ENCODE results near the gene CACNA1I. TPM values are rescaled to one million over a fixed set of nuclear protein-coding genes. Genes with fewer than 3 reads are reported as not detected.

CACNA1I gene
- total RNA-seq, 1 donor from 2014 or later, result 0.10 TPM

- DNase-seq (ENCODE audit: low read depth), result no peak
Observed at GRCh38 chr22:39597236-39597869, 26.8 kb downstream of the CACNA1I start.

GRCh38 chr22:39598017-39598965, 27.7 kb downstream of the CACNA1I start:
- DNase-seq (ENCODE audit: low read depth), result no peak

GRCh38 chr22:39600491-39601179, 30.1 kb downstream of the CACNA1I start:
- DNase-seq (ENCODE audit: low read depth), result no peak

- no peak for DNase-seq (ENCODE audit: low read depth)
Observed at GRCh38 chr22:39601180-39601535, 30.6 kb downstream of the CACNA1I start.

- no peak for DNase-seq (ENCODE audit: low read depth)
Observed at GRCh38 chr22:39603345-39603744, 32.8 kb downstream of the CACNA1I start.

GRCh38 chr22:39610246-39610645, 39.7 kb downstream of the CACNA1I start:
- DNase-seq (ENCODE audit: low read depth), result no peak

GRCh38 chr22:39610766-39611165, 40.2 kb downstream of the CACNA1I start:
- DNase-seq (ENCODE audit: low read depth), result no peak

- DNase-seq (ENCODE audit: low read depth), result no peak
Observed at GRCh38 chr22:39611360-39611759, 40.8 kb downstream of the CACNA1I start.

GRCh38 chr22:39612811-39613548, 42.4 kb downstream of the CACNA1I start:
- DNase-seq (ENCODE audit: low read depth), result no peak

GRCh38 chr22:39613549-39613921, 43.0 kb downstream of the CACNA1I start:
- DNase-seq (ENCODE audit: low read depth), result no peak

- no peak for DNase-seq (ENCODE audit: low read depth)
Observed at GRCh38 chr22:39614442-39614841, 43.9 kb downstream of the CACNA1I start.

- DNase-seq (ENCODE audit: low read depth), result no peak
Observed at GRCh38 chr22:39616051-39616450, 45.5 kb downstream of the CACNA1I start.

GRCh38 chr22:39616781-39617180, 46.2 kb downstream of the CACNA1I start:
- DNase-seq (ENCODE audit: low read depth), result no peak

- DNase-seq (ENCODE audit: low read depth), result no peak
Observed at GRCh38 chr22:39617342-39617741, 46.8 kb downstream of the CACNA1I start.

GRCh38 chr22:39617970-39618757, 47.6 kb downstream of the CACNA1I start:
- DNase-seq (ENCODE audit: low read depth), result no peak

- DNase-seq (ENCODE audit: low read depth), result no peak
Observed at GRCh38 chr22:39618996-39619530, 48.5 kb downstream of the CACNA1I start.

- no peak for DNase-seq (ENCODE audit: low read depth)
Observed at GRCh38 chr22:39620924-39621690, 50.6 kb downstream of the CACNA1I start.

GRCh38 chr22:39621826-39622225, 51.3 kb downstream of the CACNA1I start:
- DNase-seq (ENCODE audit: low read depth), result no peak

- DNase-seq (ENCODE audit: low read depth), result no peak
Observed at GRCh38 chr22:39622881-39623367, 52.4 kb downstream of the CACNA1I start.
